Adipocyte (in vitro differentiated cells): ENCODE data around the gene BABAM2.

ENCODE experiments used
- DNase-seq: peaks from one replicate; pipeline ENCODE4 v3.0.0-alpha.2; 2015; ENCODE audit warnings: low read depth
- H3K27me3 ChIP-seq: replicated peaks from 2 replicates; pipeline ENCODE4 v1.7.0; 2013; ENCODE audit warnings: mild to moderate bottlenecking, low read length, moderate library complexity; ENCODE audit not compliant: control insufficient read depth, insufficient read depth
- H3K36me3 ChIP-seq: 2 replicates; pipeline ENCODE4 v1.7.0; 2013; ENCODE audit warnings: low read length, mild to moderate bottlenecking, moderate library complexity; ENCODE audit not compliant: control insufficient read depth, insufficient read depth, severe bottlenecking
- H3K4me1 ChIP-seq: 2 replicates; pipeline ENCODE4 v1.7.0; 2013; ENCODE audit warnings: mild to moderate bottlenecking, low read length, moderate library complexity; ENCODE audit not compliant: control insufficient read depth, insufficient read depth
- H3K4me3 ChIP-seq: 2 replicates; pipeline ENCODE4 v1.7.0; 2013; ENCODE audit warnings: mild to moderate bottlenecking, low read length, moderate library complexity
- H3K9ac ChIP-seq: 2 replicates; pipeline ENCODE4 v1.7.0; 2013; ENCODE audit warnings: mild to moderate bottlenecking, low read length, moderate library complexity
- H3K9me3 ChIP-seq: 2 replicates; pipeline ENCODE4 v1.7.0; 2013; ENCODE audit warnings: mild to moderate bottlenecking, low read length, moderate library complexity; ENCODE audit not compliant: control insufficient read depth

The BABAM2 gene

GRCh38 chr2:27891673-27892105 is 1.2 kb downstream of the BABAM2 start:
- no peaks in the 10 kb centered on the region for H3K9me3 ChIP-seq
- H3K9ac ChIP-seq = no peak overlapping the region
- H3K36me3 ChIP-seq = peaks cover 8% of the 10 kb centered on the region
- peak overlapping the region; percentile 97 for H3K4me3 ChIP-seq
- peak; percentile 27 for DNase-seq
- H3K4me1 ChIP-seq = peaks cover 29% of the 10 kb centered on the region
- no peaks in the 10 kb centered on the region for H3K27me3 ChIP-seq

DNA sequence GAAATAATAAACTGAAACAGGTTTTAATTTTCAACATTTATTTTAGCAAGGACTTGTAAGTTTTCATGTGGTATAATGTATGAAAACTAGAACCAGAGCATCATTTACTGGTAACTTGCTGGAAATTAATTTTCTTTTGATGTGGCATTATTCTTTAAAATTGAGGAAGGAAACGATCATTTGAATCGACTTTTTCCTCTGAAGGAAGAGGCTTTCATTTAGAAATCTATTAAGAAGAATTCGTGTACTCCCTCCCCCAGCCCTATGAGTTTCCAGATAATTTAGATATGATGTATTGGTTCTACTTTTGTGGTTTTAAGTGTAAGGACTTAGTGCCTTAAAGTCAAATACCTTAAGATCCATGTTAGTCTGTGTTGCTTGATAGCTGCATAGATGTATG is 2.5 kb downstream of the BABAM2 start:
- DNase-seq = no peak
- peaks cover 14% of the 10 kb centered on the region for H3K36me3 ChIP-seq
- H3K4me3 ChIP-seq = no peak overlapping the region
- H3K9me3 ChIP-seq = no peaks in the 10 kb centered on the region
- no peaks in the 10 kb centered on the region for H3K27me3 ChIP-seq
- no peak overlapping the region for H3K9ac ChIP-seq
- peaks cover 26% of the 10 kb centered on the region for H3K4me1 ChIP-seq

GRCh38 chr2:27897717-27898116 is 7.2 kb downstream of the BABAM2 start:
- no peak for DNase-seq
- no peaks in the 10 kb centered on the region for H3K27me3 ChIP-seq
- H3K36me3 ChIP-seq = peaks cover 16% of the 10 kb centered on the region
- no peaks in the 10 kb centered on the region for H3K9me3 ChIP-seq
- no peak overlapping the region for H3K4me3 ChIP-seq
- peaks cover 18% of the 10 kb centered on the region for H3K4me1 ChIP-seq
- H3K9ac ChIP-seq = no peak overlapping the region

- Histone ChIP-seq H3K4me1 (peaks cover 34% of the 10 kb centered on the region), H3K9ac (no peak overlapping the region), H3K36me3 (peaks cover 13% of the 10 kb centered on the region), H3K27me3 (no peaks in the 10 kb centered on the region), H3K4me3 (no peak overlapping the region), H3K9me3 (no peaks in the 10 kb centered on the region)
- peak; percentile 29 for DNase-seq
Observed at GRCh38 chr2:27901234-27901633, 10.7 kb downstream of the BABAM2 start.

GRCh38 chr2:27902098-27902497 is 11.6 kb downstream of the BABAM2 start:
- no peak overlapping the region for H3K4me3 ChIP-seq
- no peaks in the 10 kb centered on the region for H3K9me3 ChIP-seq
- H3K36me3 ChIP-seq = peaks cover 4% of the 10 kb centered on the region
- no peaks in the 10 kb centered on the region for H3K27me3 ChIP-seq
- H3K4me1 ChIP-seq = peaks cover 34% of the 10 kb centered on the region
- H3K9ac ChIP-seq = no peak overlapping the region
- DNase-seq = no peak

GRCh38 chr2:27903018-27903417 is 12.5 kb downstream of the BABAM2 start:
- Histone ChIP-seq H3K27me3 (no peaks in the 10 kb centered on the region), H3K36me3 (peaks cover 3% of the 10 kb centered on the region), H3K9me3 (no peaks in the 10 kb centered on the region), H3K4me1 (peaks cover 34% of the 10 kb centered on the region), H3K4me3 (no peak overlapping the region), H3K9ac (no peak overlapping the region)
- DNase-seq = peak; percentile 39

GRCh38 chr2:27903649-27904404 is 13.3 kb downstream of the BABAM2 start:
- no peaks in the 10 kb centered on the region for H3K27me3 ChIP-seq
- DNase-seq = peak; percentile 31
- H3K4me3 ChIP-seq = no peak overlapping the region
- H3K9ac ChIP-seq = no peak overlapping the region
- H3K4me1 ChIP-seq = peaks cover 34% of the 10 kb centered on the region
- H3K36me3 ChIP-seq = no peaks in the 10 kb centered on the region
- H3K9me3 ChIP-seq = no peaks in the 10 kb centered on the region

- Histone ChIP-seq H3K4me1 (peaks cover 34% of the 10 kb centered on the region), H3K9ac (no peak overlapping the region), H3K4me3 (no peak overlapping the region), H3K27me3 (no peaks in the 10 kb centered on the region), H3K36me3 (no peaks in the 10 kb centered on the region), H3K9me3 (no peaks in the 10 kb centered on the region)
- DNase-seq = no peak
Observed at GRCh38 chr2:27904405-27904665, 13.8 kb downstream of the BABAM2 start.

DNA sequence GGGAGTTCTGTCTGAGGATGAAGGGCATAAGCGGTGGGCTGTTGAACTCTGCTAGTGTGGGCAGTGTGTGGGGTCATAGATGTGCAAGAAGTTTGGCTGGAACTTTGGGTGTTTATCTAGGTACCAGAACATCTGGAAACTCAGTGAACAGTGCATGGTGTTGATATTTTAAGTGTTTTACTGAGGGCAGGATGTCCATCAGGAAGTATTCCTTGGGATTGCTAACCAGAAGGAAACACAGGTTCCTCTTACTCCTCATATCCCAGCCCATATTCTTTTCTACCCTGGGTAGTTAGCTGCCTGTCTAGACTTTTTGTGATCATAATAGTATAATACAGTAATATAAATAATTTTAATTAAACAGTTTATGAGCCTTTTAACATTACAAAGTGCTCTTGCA is 15.5 kb downstream of the BABAM2 start:
- Histone ChIP-seq H3K9ac (no peak overlapping the region), H3K4me1 (peaks cover 33% of the 10 kb centered on the region), H3K9me3 (no peaks in the 10 kb centered on the region), H3K36me3 (no peaks in the 10 kb centered on the region), H3K27me3 (no peaks in the 10 kb centered on the region), H3K4me3 (no peak overlapping the region)
- no peak for DNase-seq

GRCh38 chr2:27907547-27907946 is 17.0 kb downstream of the BABAM2 start:
- Histone ChIP-seq H3K36me3 (no peaks in the 10 kb centered on the region), H3K9ac (no peak overlapping the region), H3K4me3 (no peak overlapping the region), H3K27me3 (no peaks in the 10 kb centered on the region), H3K9me3 (no peaks in the 10 kb centered on the region), H3K4me1 (peaks cover 25% of the 10 kb centered on the region)
- DNase-seq = no peak

GRCh38 chr2:27909901-27910300 is 19.4 kb downstream of the BABAM2 start:
- no peak overlapping the region for H3K4me3 ChIP-seq
- peaks cover 24% of the 10 kb centered on the region for H3K4me1 ChIP-seq
- H3K27me3 ChIP-seq = no peaks in the 10 kb centered on the region
- no peak overlapping the region for H3K9ac ChIP-seq
- H3K9me3 ChIP-seq = no peaks in the 10 kb centered on the region
- DNase-seq = no peak
- H3K36me3 ChIP-seq = no peaks in the 10 kb centered on the region
